ENCODE data around the gene LAMC1.

The LAMC1 gene

GRCh38 chr1:182996816-182997215 is 26.4 kb upstream of the LAMC1 start:
- Histone ChIP-seq H3K27me3 (no peaks in the 10 kb centered on the region), H3K36me3 (no peaks in the 10 kb centered on the region), H3K4me3 (no peak overlapping the region), H3K4me1 (peaks cover 0 to 9% (median 2%) of the 10 kb centered on the region in 4 donors), H3K27ac (no peak overlapping the region), H3K9me3 (no peaks in the 10 kb centered on the region)
- intact Hi-C loops (cut with DNase I; ENCODE audit: low total_unique reads) = no loop called here
- DNase-seq = no peak
- TF ChIP-seq, protein P1, sequence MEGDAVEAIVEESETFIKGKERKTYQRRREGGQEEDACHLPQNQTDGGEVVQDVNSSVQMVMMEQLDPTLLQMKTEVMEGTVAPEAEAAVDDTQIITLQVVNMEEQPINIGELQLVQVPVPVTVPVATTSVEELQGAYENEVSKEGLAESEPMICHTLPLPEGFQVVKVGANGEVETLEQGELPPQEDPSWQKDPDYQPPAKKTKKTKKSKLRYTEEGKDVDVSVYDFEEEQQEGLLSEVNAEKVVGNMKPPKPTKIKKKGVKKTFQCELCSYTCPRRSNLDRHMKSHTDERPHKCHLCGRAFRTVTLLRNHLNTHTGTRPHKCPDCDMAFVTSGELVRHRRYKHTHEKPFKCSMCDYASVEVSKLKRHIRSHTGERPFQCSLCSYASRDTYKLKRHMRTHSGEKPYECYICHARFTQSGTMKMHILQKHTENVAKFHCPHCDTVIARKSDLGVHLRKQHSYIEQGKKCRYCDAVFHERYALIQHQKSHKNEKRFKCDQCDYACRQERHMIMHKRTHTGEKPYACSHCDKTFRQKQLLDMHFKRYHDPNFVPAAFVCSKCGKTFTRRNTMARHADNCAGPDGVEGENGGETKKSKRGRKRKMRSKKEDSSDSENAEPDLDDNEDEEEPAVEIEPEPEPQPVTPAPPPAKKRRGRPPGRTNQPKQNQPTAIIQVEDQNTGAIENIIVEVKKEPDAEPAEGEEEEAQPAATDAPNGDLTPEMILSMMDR (IDR thresholded peaks at IDR 0.05) = no peak

- Histone ChIP-seq H3K36me3 (no peaks in the 10 kb centered on the region), H3K4me1 (peaks cover 0 to 9% (median 2%) of the 10 kb centered on the region in 4 donors), H3K27me3 (no peaks in the 10 kb centered on the region), H3K4me3 (no peak overlapping the region), H3K27ac (no peak overlapping the region), H3K9me3 (no peaks in the 10 kb centered on the region)
- TF ChIP-seq, protein P1 (IDR thresholded peaks at IDR 0.05) = no peak
- DNase-seq = no peak
- intact Hi-C loops (cut with DNase I; ENCODE audit: low total_unique reads) = no loop called here
Measured at GRCh38 chr1:182998482-182998881, 24.7 kb upstream of the LAMC1 start.

- no peak overlapping the region for H3K27ac ChIP-seq
- no peaks in the 10 kb centered on the region for H3K27me3 ChIP-seq
- intact Hi-C loops (cut with DNase I; ENCODE audit: low total_unique reads) = no loop called here
- TF ChIP-seq, protein P1 (IDR thresholded peaks at IDR 0.05) = no peak
- no peak overlapping the region for H3K4me3 ChIP-seq
- DNase-seq = no peak
- H3K9me3 ChIP-seq = no peaks in the 10 kb centered on the region
- H3K4me1 ChIP-seq = peaks cover 0 to 9% (median 2%) of the 10 kb centered on the region in 4 donors
- no peaks in the 10 kb centered on the region for H3K36me3 ChIP-seq
Measured at GRCh38 chr1:183000167-183000962, 22.9 kb upstream of the LAMC1 start.

DNA sequence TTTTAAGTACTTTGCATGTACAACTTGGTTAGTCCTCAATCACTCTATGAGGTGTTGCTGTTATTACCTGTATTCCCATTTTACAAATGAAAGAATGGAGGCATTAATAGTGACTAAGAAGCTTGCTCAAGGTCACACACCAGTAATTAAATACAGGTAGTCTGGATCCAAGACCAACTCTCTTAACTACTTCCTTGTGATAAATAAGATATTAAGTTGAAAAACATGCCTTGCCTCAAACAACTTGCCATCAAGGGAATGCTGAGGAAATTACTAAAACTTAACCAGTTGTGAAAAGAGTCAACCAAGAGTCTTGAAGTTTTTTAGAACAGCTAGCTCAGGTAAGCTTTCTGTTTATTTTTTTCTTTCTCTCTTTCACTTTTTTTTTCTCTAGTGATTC is 21.0 kb upstream of the LAMC1 start:
- H3K27ac ChIP-seq = no peak overlapping the region
- no peaks in the 10 kb centered on the region for H3K9me3 ChIP-seq
- TF ChIP-seq, protein P1 (IDR thresholded peaks at IDR 0.05) = no peak
- H3K36me3 ChIP-seq = no peaks in the 10 kb centered on the region
- no peak for DNase-seq
- no peak overlapping the region for H3K4me3 ChIP-seq
- intact Hi-C loops (cut with DNase I; ENCODE audit: low total_unique reads) = no loop called here
- H3K4me1 ChIP-seq = peaks cover 0 to 9% (median 2%) of the 10 kb centered on the region in 4 donors
- no peaks in the 10 kb centered on the region for H3K27me3 ChIP-seq

DNA sequence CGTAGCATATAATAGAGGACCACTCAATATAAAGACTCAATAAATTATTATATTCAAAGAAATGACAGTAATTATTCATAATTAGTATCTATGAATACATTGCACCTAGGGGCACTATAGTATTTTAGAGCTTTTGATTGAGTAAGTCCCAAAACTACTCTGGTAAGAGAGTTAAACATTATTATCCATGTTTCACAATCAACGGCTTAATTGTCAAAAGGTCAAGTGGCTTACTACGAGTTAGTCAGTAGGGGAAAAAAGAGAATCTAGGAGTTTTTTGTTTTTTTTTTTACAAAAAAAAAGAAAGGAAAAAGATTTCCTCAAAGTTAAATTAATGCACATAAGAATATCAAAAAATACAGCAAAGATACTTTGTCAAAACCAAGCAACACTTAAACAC is 20.4 kb upstream of the LAMC1 start:
- no peak for DNase-seq
- no peak overlapping the region for H3K27ac ChIP-seq

More for the DNA sequence above, 20.4 kb upstream of the LAMC1 start:
- Histone ChIP-seq H3K4me1 (peaks cover 0 to 9% (median 2%) of the 10 kb centered on the region in 4 donors), H3K9me3 (no peaks in the 10 kb centered on the region), H3K4me3 (no peak overlapping the region), H3K36me3 (no peaks in the 10 kb centered on the region), H3K27me3 (no peaks in the 10 kb centered on the region)
- TF ChIP-seq, protein P1 (IDR thresholded peaks at IDR 0.05) = no peak
- intact Hi-C loops (cut with DNase I; ENCODE audit: low total_unique reads) = no loop called here

All from tibial artery (tissue), 4 donors.